HK-2 (cell line): ENCODE results near the gene EFHD2.
"Not testable (repeated sequence)": the region's sequence is repeated elsewhere in the genome, so short reads cannot be mapped to it uniquely, and the experiment has no call there.

Experiments used
- DNase-seq: peaks from one replicate; pipeline ENCODE4 v3.0.0-alpha.2; 2018; ENCODE audit not compliant: unreplicated experiment

EFHD2 gene

DNA sequence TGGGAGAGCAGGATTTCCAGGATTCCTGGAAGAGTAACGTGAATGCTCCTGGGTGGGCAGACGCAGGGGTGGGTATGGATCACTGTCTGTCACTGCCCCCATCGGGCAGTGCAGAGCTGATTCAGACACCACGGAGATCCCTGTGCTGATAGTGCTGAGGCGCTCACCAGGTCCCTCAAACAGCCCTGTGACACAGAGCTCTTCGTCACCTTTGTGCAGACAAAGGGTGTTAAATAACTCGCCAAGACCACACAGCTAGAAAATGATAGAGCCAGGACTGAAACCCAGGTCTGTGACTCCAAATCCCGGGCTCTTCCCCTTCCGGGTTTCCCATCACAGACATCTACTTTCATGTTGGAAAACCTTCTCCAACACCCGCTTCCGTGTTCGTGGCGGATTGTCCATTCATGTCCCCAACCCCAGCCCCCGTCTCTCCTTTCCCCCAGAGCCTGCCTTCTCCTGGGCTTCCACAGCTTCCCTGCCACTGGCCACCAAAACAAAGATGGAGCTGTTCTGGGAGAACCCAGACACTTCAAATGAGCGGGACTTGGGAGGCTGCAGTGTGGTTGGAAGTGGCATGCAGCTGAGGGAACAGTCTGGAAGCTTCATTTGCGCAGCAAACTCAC lies 2.6 kb downstream of the EFHD2 start:
- DNase-seq, result no peak

DNA sequence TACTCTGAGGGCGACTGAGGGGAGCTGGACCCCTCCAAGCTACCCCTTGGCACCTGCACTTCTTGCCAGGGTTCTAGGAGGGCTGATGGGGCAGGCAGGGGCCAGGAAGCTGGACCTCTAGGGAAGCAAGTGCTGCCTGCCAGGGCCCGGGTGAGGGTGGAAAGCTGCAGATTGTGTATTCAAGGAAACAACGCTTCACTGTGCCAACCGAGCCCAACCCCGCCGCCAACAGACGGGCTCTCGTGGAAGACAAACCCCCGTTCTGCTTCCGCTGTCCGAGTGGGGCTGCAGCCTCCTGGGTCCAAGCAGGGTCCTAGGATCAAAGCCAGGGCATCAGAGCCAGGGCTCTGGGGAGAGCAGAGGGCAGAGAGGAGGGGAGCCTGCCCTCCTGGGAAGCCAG lies 3.2 kb downstream of the EFHD2 start:
- DNase-seq, result no peak

DNA sequence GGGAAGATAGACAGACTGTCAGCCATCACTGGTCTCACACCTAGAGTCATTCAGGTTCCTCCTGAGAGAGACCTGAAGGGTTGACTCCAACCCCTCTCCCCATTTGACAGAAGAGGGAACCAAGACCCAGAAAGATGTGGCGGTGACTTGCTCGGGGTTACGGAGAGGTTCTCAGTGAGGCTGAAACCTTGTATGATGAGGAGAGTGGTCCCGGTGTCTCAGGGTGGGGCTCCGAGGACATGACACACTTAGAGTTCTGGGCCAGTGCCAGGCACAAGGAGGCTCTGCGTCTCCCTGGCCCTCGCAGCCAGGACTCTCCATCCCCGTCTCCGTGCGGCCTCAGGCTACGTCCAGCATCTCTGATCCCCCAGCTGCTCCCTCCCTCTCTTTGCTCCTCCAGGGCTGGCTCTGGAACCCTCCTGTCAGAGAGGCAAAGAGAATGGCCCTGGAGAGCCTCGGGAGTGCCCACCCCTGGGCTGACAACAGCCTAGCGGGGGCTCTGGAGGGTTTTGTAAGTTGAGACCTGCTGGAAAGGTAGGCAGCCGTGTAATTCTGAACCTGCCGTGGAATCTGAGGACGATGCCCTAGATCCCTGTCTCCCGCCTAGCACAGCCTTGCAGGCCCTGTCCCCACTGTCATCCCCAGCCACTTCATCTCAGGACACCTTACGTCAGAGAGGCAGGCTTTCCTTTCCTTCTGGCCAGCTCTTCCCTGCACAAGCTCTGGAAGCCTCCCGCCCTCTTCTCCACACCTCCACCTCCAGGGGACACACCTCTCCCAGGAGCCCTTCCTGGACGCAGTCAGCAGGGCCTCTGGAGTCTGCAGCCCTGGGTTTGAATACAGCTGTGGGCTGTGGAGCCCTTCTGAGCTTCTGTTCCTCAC lies 4.1 kb downstream of the EFHD2 start:
- DNase-seq, result no peak

DNA sequence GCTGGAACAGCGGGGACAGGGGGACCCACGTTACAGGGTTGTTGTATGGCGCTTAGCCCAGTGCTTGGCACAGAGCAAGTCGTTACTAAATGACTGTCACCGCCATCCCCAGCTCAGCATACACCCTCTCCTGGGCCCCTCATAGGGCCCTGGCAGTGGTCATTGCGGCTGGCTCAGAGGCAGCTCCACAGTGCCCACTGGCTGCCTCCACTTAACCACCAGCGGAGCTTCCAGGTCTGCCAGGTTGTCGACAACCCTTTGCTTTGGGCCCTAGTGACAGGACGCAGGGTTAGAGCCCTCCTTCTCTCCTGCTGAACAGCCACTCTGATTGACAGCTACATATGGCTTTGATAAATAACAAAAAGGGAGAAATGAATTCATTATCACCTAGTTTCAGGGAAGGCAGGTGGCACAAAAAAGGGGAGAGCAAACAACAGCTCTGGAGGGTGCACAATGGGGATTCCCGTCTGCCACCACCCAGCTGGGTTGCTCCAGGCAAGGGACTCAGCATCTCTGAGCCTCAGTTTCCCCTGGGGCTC lies 4.8 kb downstream of the EFHD2 start:
- DNase-seq, result no peak

DNA sequence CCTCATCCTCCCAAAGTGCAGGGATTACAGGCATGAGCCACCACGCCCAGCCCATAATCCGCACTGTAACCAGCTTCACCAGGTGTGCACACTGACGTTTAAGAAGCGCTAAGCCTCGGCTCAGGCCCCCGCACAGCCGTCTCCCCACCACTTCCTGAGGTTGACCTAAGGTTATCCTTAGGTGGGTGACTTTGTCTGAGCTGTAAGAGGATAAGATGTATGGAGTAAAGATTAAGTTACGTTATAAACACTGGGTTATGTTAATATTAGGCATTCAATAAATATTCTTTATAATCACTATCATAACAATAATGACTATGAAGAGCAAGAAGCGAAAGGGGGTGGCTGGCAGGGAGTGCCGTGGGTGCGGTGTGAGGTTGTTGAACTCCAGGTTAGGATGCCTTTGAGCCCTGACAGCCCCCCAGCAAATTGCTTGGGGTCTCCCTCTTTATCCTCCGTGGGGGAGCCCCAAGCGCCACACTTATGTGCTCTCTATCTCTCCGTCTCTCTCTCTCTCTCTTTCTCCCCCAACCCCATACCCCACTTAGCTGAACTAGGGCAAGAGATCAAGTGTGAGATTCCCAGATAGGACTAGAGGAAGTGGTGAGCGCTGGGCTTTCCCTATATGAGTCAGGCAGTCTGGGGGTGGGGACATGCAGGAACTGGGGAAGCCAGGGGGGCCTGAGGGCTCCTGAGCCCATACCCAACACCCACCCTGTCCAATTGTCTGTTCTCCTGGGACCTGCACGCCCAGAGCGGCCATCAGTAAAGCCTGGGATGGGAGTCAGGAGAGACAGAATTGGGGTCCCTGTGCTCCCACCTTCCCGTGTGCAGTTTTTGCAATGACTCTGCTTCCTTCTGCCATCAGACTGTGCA lies 7.6 kb downstream of the EFHD2 start:
- DNase-seq, result peak; percentile 71

DNA sequence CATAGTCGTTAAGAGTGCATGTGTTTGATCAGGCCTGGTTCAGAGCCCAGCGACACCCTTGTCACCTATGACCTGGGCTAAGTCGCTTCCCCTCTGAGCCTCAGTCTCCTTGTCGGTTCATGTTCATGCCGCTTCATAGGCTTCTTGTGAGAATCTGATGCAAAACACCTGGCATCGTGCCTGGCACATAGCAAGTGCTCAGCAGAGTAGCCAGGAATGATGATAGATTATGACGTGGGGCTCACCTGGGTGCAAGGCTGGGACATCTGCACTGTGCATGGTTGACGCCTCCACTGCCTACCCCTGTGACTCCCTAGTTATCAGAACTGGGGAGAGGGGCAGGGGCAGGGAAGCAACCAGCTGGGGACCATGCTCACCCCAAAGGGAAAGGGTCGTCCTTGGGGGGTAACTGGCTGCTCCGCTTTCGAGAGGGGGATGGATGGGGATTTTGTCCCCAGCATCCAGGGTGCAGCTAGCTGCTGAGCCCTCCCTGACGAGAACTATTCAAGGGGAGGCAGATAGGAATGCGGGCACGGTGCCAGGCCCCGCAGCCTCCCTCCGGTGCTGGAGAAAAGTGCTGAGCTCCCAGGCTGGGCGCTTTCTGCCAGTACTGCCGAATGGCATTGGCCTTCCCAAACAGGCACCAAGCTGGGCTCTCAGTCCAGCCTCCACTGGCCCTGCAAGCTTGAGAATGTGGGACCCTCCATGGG lies 9.3 kb downstream of the EFHD2 start:
- no peak for DNase-seq

DNA sequence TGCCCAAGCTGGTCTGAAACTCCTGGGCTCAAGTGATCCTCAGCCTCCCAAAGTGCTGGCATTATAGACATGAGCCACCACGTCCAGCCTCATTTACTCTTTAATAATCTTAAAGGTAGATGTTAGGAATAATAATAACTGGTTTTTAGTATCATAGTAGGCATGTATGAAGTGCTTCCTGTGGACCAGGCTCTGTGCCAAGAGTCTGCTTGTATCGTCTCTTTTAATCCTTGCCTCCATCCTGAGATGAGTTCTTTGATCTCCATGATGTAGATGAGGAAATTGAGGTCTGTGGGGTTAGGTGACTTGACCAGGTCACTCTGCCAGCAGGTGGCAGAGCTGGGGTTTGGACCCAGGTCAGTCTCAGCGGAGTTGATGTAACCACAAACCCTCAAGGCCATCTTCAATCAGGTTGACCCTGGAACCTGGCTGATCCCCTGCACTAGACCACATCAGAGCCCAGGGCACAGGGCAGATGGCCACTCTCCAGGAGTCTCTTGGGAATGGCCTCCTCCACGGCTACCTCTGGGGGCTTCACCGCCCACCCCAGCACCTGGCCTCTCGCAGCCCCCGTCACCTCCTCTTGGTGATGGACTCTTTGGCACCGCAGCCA lies 11.3 kb downstream of the EFHD2 start:
- no peak for DNase-seq

DNA sequence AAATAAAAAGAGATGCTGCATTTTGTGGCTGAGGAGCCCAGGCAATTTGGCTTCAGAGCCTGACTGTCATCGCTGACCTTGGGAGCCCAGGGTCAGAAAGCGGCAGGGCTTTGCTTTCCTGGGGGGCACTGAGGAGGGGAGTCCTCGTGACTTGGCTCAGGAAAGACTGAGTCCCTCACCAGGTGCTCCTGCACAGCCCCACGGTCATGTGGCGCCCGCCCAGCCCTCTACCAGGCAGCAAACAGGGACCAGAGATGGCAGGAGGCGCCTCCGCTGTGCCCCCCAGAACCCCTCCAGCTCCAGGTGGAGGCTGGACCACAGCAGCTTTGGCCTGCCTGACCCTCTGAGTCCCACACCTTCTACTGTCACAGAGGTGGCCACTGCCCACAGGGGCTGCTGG lies 13.2 kb downstream of the EFHD2 start:
- DNase-seq, result no peak

DNA sequence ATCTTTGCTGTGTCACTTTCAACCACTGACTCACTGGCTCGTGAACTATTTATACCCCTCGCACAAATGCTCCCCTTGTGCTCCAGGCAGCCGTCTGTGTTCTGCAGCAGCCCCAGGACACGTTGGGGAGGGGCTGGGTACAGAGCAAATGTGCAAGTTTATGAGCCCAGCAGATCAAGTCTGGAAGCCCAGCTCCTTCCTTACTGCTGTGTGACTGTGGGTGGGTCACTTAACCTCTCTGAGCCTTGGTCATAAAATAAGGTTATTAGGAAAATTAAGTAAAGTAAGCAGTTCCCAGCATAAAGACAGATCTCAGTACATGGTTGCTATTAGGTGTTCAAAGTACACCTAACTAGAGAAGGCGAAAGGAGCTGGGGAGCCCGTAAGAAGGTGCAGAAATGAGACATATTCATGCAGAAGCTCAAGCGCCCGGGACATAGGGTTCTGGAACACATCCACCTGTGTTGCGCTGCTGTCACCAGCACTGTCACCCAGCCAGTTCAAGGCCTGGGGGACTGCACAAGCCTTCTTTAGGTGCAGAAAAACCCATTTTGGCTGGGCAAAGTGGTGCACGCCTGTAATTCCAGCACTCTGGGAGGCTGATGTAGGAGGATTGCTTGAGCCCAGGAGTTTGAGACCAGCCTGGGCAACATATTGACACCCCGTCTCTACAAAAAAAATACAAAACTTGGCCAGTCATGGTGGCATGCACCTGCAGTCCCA lies 13.8 kb downstream of the EFHD2 start:
- no peak for DNase-seq

DNA sequence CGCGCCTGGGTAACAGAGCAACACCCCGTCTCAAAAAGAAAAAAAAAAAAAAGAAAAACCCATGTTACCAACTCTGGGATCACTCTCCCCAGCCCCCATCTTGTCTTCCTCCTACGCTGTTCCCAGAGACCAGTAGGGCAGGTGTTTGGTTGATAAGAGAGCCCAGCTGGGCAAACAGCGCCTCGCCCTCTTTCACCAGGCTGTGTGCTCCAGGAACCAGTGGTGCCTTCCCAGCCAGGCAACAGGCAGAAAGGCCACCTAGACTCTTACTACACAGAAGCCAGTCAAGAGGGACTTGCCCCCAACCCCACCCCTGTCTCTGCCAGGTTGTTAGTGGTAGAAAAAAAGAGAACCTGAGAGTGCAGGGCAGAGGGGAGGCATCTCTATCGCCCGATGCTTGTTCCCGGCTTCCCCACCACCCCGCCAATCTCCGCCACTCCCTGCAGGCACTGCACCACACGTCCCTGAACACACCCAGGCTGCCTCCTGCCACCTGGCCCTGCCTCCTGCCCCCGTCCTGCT lies 14.5 kb downstream of the EFHD2 start:
- no peak for DNase-seq

DNA sequence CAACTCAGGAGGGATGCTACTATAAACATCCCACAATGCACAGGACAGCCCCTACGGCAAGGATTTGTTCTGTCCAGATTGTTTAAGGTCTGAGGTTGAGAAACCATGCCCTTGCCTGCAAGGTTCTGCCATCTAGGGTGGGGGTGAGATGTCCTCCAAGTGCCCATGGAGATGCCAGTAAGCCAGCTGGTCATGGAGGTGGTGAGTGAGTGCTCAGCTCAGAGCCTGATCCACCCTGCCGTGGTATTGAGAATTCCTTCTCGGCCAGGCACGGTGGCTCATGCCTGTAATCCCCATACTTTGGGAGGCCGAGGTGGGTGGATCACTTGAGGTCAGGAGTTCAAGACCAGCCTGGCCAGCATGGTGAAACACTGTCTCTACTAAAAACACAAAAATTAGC lies 15.3 kb downstream of the EFHD2 start:
- DNase-seq, result no peak

DNA sequence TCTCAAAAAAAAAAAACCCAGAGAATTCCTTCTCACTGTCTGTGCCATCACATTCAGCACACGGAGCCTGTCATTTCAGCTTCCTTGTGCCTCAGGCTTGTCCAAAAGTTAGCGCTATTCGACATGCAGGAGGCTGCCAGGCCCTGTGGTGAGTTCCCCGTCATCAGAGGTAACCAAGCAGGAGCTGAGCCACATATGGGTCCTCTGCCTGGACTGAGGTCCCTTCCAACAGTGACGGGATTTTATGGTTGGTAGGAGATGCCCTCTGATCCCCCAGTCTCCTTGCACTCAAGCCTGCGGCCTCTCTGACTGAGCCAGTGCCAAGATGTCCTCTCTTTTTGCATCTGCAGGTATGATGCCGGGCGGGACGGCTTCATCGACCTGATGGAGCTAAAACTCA lies 15.8 kb downstream of the EFHD2 start:
- DNase-seq, result no peak

DNA sequence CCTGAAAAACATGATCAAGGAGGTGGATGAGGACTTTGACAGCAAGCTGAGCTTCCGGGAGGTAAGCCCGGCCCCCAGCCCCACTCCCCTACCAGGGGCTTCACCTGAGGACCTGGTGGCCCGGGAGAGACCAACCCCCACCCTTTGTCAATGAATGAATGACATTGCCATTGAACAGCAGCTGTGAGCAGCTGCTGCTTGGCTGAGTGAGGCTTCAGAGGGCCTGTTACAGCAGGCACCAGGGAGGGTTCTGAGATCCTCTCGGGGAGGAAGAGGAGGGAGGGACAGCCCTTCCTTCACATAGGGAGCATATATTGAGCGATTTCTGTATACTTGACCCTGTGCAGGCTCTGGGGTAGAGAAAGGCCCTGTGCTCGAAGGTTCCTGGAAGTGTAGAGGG lies 16.3 kb downstream of the EFHD2 start:
- no peak for DNase-seq

DNA sequence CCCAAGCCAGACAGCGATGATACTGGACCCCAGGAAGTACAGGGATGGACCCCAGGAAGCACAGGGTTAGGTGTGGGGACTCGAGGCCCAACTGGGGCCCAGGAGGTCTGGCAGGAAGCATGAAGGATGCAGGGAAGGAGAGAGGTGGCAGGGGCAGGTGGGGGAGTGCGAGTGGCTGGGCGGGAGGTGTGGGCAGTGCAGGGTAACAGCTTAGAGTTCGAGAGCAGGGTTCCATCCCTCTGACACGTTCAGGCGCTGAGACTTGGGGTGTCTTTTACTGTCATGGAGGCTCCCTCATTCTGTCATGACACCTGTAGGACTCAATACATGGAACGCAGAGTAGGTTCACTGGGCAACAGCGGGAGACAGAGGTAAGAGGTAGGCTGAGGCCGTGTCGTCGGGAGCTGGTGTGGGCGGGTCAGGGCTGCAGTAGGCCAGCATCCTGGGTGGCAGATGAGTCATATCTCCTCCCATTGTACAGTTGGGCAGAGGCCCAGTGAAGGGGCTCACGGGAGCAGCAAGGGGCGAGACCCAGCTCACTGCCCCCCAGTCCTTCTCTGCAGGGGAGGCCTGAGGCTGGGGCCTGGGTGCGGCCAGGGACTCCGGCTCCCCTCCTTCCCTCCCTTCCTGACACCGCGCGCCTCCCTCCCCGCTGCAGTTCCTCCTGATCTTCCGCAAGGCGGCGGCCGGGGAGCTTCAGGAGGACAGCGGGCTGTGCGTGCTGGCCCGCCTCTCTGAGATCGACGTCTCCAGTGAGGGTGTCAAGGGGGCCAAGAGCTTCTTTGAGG lies 17.0 kb downstream of the EFHD2 start:
- no peak for DNase-seq

DNA sequence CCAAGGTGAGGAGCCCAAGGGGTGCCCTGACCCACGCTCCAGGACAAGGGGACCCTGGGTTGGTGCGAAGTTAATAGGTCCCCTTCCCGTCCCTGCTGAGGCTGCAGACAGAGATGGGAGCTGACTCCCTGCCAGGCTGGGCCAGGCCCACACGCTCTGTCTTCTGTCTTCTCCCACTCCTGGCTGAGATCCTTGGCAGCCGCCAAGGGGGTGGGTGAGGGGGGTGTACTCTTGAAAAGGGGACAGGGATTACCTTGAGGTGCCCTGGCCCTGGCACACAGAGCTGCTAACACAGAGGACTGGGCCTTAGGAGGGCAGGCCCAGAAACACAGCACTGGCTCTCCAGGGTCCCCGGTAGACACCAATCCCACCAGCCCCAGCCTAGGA lies 17.6 kb downstream of the EFHD2 start:
- DNase-seq, result no peak

DNA sequence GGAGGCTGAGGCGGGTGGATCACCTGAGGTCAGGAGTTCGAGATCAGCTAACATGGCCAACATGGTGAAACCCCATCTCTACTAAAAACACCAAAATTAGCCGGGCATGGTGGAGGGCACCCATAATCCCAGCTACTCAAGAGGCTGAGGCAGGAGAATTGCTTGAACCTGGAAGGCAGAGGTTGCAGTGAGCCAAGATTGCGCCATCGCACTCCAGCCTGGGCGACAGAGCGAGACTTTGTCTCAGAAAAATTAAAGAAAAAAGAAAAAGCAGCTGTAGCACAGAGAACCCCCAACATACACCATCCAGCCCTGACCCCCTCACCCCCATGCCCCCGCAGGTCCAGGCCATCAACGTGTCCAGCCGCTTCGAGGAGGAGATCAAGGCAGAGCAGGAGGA lies 18.6 kb downstream of the EFHD2 start:
- not testable (repeated sequence) for DNase-seq

DNA sequence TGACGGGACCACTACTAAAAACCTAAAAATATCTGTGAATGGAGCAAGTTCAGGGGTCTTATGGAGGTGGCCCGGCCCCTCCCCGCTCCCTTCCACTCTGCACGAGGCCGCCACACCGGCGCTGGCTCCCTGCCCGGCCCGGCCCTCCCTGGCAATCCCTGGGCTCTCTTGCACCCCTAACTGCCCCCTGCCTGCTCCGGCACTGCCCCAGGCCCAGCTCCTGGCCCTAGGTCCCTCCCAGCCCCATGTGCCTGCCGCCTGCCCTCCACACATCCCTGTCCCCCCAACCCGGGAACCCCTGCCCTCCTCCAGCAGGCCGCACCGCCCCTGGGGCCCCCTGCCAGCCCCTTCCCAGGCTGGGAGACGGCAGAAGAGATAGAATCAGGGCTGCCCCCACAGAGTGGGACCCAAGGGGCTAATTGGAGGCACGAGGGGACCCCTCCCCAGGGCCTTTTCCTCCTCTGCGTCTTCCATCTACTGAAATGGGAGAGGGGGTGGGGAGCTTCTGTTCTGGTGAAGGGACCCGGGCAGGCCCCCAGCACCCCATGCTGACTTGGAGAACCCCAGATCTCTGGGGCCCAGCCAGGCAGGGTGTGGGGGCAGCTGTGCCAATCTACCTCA lies 19.2 kb downstream of the EFHD2 start:
- DNase-seq, result no peak

DNA sequence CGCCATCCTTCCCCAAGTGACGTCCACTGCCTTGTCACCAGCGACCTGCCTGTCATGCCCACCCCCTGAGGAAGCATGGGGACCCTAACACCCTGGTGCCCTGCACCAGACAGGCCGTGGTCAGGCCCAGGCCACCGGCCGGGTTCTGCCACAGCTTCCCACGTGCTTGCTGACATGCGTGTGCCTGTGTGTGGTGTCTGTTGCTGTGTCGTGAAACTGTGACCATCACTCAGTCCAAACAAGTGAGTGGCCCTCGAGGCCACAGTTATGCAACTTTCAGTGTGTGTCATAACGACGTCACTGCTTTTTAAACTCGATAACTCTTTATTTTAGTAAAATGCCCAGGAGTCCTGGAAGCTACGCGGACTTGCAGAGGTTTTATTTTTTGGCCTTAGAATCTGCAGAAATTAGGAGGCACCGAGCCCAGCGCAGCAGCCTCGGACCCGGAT lies 20.0 kb downstream of the EFHD2 start:
- DNase-seq, result no peak
